ES-I3 (cell line): Measurements from ENCODE around the gene CTDP1.

Source experiments
- H3K36me3 ChIP-seq: 2 replicates; pipeline ENCODE4 v1.6.1; 2013; ENCODE audit warnings: mild to moderate bottlenecking, low read length, control low read depth, moderate library complexity; ENCODE audit not compliant: insufficient read depth
- H3K4me1 ChIP-seq: 2 replicates; pipeline ENCODE4 v1.6.1; 2013; ENCODE audit warnings: mild to moderate bottlenecking, control low read depth, low read length; ENCODE audit not compliant: insufficient read depth
- H3K9ac ChIP-seq: 2 replicates; pipeline ENCODE4 v1.6.1; 2013; ENCODE audit warnings: low read depth, mild to moderate bottlenecking, low read length, moderate library complexity
- H3K9me3 ChIP-seq: 2 replicates; pipeline ENCODE4 v1.6.1; 2013; ENCODE audit warnings: mild to moderate bottlenecking, low read length, moderate library complexity; ENCODE audit not compliant: control insufficient read depth, insufficient read depth

CTDP1 gene

DNA sequence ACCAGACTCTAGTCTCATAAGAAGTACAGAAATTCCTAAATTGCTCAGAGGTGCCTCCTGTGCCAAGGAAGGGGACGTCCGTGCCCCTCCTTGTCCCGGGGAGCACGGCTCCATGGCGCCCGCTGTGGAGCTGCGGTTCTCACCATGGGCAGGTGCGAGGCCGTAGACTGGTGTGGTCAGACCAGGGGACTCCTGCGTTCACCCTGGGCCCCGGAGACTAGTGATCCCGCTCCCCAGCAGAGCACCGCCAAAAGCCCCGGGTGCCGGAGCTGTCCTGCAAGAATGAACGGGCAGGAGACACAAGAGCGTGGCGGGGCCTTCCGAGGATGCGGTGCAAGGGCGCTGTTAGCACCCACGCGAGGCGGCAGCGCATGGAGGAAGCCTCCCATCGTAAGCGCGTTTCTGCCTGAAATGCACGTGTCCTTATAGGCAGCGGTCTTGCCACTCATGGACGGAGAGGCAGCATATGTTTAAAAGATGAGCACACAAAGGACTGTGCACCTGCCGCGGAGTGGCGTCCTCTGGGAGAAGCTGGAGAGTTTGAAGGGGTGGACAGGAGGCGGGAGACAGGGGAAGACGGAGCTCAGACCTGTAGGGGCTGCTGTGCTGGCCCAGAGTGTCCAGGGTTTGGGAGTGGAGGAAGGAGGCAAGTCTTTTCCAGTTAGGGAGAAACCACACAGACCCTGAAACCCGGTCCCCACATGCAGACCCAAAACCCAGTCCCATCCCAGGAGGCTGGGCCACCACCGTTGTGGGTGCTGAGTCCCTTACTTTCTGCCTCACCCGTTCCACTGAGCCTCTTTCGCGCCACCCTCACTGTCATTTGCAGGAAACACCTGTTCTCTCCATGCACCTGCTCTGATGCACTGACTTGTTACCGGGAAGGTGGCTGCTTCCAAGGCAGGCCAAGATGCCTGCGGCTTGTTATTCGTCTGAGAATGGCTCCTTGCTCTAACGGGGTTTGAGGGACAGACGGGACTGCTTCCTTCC is 110.6 kb downstream of the CTDP1 start:
- Histone ChIP-seq H3K9ac (no peak overlapping the region), H3K9me3 (no peaks in the 10 kb centered on the region), H3K4me1 (no peaks in the 10 kb centered on the region), H3K36me3 (no peaks in the 10 kb centered on the region)

DNA sequence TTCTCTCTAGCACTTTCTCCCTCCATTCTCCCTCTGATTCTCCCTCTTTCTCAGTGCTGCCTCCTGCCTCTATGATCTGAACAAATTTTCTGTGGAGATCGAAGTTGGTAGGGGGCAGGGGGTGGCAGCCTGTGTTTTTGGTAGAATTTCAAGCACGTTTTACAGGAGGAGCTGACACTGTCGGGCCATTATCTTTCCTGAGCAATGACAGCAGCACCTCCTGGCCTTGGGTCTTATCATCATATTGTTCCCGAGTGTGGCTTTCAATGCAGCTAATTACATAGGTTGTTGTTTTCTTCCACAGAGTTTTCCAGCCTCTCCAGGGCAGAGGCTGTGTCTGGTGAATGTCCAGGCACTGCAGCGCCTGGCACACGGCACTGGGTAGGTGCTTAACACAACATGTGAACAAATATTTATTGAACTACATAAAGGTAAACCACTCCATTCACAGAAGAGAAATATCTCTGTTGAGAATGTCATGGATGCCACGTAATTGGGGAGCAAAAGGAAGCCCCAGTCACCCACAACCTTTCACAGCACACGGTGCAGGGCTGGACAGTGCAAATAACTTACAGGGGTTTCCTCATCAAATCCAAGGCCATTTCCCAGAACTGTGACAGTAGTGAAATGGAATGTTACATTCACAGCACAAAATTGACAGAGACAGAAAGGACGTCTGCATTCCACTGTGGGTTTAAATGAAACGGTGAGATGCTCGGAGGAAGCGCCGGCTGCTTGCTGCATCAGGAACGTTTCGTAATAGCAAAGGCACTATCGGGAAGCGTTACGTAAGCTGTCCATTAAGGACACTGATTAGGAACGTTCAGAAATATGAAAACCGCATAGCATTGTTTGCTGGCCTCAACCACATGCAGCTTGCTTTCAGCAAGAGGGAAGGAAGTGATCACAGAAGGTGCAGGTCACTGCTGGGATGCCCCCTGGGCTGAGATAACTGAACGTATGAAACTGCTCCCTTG is 111.7 kb downstream of the CTDP1 start:
- H3K36me3 ChIP-seq, result no peaks in the 10 kb centered on the region
- no peak overlapping the region for H3K9ac ChIP-seq
- no peaks in the 10 kb centered on the region for H3K9me3 ChIP-seq
- H3K4me1 ChIP-seq, result no peaks in the 10 kb centered on the region

DNA sequence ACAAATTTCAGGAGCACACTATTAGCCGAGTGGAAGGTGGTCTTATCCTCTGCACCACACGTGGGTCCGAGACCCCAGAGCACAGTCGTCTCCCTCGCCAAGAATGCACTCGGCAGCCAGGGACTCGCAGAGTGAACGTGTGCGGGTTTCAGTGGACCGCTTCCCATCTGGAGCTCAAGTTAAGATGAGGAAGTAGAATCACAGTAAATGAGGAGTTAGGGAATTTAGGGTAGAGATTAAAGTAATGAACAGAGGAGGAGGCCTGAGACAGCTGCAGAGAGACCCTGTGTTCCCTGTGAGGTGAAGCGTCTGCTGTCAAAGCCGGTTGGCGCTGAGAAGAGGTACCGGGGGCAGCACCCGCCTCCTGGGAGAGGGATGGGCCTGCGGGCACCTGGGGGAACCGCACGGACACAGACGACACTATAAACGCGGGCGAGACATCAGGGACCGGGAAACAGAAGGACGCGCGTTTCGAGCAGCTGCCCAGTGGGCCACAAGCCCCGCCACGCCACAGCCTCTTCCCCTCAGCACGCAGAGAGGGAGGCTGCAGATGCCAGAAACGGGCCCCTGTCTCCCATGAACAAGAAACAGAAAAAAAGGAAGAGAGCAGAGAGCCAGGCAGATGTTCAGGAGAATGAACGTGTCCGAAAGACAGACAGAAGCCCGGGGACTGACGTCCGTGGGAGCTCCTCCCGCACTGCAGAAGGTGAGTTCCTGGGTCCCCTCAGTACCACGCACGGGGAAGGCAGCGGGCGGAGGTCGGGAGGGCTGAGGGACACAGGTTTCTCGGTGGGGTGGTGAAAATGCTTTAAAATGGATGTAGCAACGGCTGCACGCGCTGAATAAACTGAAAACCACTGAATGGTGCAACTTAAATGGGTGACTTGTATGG is 112.7 kb downstream of the CTDP1 start:
- Histone ChIP-seq H3K4me1 (no peaks in the 10 kb centered on the region), H3K36me3 (no peaks in the 10 kb centered on the region), H3K9ac (no peak overlapping the region), H3K9me3 (no peaks in the 10 kb centered on the region)

DNA sequence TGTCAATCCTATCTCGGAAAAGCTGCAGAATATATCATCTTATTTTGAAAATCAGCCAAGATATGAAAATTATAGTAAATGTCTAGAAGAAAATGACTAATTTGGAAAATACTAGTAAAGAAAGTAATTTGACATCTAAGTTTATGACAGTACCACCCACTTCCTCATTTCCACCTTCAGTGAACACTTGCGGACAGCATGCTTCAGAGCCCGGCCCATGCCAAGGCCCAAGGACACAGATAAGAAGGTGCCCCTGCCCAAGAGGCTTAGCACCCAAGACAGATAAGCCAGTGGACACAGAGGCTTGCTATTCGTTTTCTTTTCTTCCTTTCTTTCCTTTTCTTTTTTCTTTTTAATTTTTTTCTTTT is 113.4 kb downstream of the CTDP1 start:
- H3K9me3 ChIP-seq, result no peaks in the 10 kb centered on the region
- no peaks in the 10 kb centered on the region for H3K4me1 ChIP-seq
- no peak overlapping the region for H3K9ac ChIP-seq
- H3K36me3 ChIP-seq, result no peaks in the 10 kb centered on the region

DNA sequence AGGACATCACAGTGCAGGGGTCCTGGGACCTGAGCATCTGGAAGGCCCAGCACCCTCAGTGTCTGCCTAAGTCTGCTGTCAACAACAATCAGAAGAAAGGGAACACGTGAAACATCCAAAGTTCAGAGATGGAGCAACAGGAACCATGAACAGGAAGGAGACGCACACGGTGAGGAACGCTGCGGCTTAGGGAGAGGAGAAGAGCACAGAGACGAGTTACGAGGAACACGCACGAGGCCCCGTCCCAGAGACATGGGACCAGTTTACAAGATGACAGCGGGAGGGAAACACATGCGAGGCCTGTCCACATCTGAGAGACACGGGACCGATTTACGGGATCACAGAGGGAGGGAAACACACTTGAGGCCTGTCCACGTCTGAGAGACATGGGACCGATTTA is 115.2 kb downstream of the CTDP1 start:
- H3K9ac ChIP-seq, result no peak overlapping the region
- no peaks in the 10 kb centered on the region for H3K36me3 ChIP-seq
- no peaks in the 10 kb centered on the region for H3K9me3 ChIP-seq
- H3K4me1 ChIP-seq, result no peaks in the 10 kb centered on the region

DNA sequence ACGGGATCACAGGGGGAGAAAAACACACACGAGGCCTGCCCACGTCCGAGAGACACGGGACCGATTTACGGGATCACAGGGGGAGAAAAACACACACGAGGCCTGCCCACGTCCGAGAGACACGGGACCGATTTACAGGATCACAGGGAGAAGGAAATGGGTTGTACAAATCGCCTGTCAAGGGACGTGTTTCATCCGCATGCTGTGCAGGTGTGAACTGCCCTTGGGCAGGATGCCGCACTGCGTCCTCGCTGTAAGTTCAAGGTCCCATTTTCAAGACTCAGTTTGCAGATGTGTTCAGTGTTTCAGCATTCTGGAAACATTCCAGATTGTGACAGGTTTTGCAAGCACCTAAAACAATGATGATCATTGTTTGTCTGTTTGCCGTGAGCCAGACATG is 115.8 kb downstream of the CTDP1 start:
- Histone ChIP-seq H3K9ac (no peak overlapping the region), H3K4me1 (no peaks in the 10 kb centered on the region), H3K36me3 (no peaks in the 10 kb centered on the region), H3K9me3 (no peaks in the 10 kb centered on the region)

DNA sequence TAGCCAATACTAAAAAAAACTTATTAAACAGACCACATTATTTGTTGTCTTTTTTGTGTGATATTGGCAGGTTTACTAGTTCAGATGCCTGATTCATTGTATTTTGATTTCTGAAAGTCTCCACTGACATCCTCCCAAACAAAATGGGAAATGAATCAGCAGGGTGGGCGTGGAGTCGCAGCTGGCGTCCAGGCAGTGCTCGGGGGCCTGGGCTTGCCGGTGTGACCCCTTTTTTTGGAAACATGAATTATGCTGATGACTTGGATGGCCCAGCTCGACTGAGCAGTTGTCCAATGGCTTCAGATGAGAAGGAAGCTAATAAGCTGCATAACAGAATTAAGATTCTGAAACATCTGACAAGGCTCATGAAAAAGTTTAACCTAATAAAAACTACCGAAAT is 116.4 kb downstream of the CTDP1 start:
- no peaks in the 10 kb centered on the region for H3K36me3 ChIP-seq
- no peak overlapping the region for H3K9ac ChIP-seq
- no peaks in the 10 kb centered on the region for H3K4me1 ChIP-seq
- H3K9me3 ChIP-seq, result no peaks in the 10 kb centered on the region

DNA sequence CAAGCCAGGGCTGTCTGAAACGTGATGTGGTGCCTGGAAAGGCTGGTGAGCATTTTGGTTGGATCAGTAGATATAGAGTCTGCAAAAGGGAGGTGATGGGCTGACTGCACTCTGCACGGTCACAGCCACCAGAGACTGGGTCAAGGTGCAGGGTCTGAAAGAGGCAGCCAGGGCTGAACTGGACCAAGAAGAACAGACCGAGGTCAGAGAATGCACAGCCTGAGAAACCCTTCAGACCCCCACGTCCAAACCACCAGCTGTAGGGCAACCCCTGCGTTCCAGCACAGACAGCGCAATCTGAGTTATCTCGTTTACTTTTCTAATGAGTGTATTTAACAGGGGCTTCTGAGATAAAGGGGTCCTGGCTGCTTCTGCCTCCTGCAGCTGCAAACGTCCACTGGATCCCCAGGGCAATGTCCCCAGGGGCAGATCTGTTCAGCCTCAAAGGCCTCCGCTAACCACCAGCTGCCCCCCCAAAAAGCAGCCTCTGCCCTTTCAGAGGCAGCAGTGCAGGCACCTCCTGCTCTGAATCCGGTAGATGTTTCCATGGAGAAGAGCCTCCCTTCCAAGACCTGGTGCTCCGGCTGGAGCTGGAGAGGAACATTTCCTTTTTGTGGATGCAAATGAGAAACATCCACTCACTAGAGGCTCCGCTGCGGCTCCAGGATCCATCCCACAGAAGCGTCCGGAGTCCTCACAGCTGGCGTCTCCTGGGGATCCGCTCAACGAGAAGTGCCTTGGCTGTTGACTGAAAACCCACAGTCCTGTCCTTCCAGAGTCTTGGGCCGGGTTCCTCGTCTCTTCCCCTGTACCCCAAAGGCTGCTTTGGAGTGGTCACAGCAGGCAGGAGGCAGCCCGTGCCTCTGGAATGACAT is 117.2 kb downstream of the CTDP1 start:
- H3K9ac ChIP-seq, result no peak overlapping the region
- H3K4me1 ChIP-seq, result no peaks in the 10 kb centered on the region
- no peaks in the 10 kb centered on the region for H3K36me3 ChIP-seq
- no peaks in the 10 kb centered on the region for H3K9me3 ChIP-seq

DNA sequence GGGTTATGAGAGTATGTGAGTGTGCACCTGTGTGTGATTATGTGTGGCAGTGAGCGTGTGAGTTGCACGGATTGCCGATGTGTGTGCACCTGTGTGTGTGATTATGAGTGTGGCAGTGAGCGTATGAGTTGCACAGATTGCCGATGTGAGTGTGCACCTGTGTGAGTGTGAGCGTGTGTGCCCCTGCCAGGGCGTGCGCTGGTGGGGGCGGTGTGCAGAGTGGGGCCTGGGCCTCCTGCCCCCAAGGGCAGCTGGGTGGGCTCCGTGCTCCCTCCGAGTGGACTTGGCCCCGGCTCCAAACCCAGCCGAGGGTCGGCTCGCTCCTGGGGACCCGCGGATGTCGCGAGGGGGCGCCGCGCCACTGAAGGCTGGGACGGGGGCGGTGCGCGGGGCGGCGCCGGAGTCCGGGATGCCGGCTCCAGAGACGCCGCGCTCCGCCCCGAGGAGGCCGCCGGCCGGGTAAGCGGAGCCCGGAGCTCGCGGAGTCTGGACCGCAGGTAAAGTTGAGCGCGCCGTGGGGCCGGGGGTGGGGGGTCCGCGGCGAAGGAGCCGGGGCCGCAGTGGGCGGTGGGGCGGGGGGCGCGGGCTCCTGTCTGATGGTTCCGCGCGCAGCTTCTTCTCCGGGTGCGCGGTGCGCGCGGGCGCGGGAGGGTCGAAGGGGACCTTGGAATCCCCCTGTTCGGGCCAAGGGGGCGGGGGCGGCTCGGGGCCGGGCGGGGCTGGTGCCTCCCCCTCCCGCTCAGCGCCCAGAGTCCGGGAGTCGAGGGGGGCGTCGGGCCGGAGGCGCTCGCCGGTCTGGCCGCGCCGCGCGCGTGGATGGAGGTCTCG is 118.1 kb downstream of the CTDP1 start, which contains the start of gene KCNG2:
Gene KCNG2 (plus strand): TSS at position 421 of the 828 bp plus-strand sequence. CDS start 65,730 bp downstream, outside the sequence.
- Histone ChIP-seq H3K9me3 (no peaks in the 10 kb centered on the region), H3K9ac (peak within 1 kb of the TSS; percentile 47; the same call in 1 of the 2 replicates), H3K4me1 (no peaks in the 10 kb centered on the region), H3K36me3 (no peaks in the 10 kb centered on the region)

DNA sequence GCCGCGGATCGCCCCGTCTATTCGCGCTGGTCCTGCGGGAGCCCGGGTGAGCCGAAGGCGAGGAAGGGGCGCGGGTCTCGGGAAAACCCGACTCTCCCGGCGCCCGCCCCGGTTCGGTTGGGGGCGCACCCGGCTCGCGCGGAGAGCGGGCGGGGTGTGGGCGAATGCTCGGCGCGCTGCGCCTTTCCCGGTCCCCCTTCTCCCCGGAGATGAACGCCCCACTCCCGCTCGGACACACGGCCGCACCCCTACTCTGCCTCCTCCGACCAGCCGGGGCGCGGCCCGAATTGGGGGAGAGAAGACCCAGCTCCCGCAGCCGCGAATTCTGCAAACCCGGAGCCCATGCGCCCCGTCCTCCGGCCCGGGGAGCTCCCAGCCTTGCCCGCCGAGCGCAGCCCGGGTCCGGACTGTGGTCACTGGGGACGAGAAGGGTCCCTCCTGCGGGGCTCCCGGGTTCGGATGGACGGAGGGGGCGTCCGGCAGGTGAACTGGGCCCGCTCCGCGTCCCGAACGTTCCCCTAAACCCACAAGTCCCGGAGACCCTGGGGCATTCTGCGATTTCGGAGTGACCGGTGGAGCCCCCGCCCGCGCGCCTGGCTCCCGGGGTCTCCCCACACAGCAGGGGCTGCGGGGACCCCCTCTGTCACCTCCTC is 118.9 kb downstream of the CTDP1 start:
- Histone ChIP-seq H3K9ac (peak overlapping the region; percentile 47; the same call in 1 of the 2 replicates), H3K36me3 (no peaks in the 10 kb centered on the region), H3K9me3 (no peaks in the 10 kb centered on the region), H3K4me1 (no peaks in the 10 kb centered on the region)

DNA sequence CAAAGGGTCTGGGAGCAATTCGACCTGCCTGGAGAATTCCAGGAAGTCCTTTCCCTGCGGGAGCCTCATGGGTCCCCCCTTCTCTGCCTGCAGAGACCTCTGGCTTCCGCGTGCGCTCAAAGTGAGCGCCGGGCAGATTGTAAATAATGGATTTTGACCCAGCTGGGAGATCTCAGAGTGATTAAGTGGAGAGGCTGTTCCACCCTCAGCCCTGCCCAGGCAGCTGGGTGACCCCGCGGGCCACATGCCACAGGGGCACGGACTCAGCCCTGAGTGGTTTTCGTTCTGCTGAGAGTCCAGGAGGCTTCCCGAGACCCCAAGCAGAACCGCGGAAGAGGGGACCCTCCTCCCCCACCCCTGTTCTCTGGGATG is 119.4 kb downstream of the CTDP1 start:
- Histone ChIP-seq H3K36me3 (no peaks in the 10 kb centered on the region), H3K9me3 (no peaks in the 10 kb centered on the region), H3K9ac (peak overlapping the region; percentile 47; the same call in 1 of the 2 replicates), H3K4me1 (no peaks in the 10 kb centered on the region)
